Activated naive CD8-positive, alpha-beta T cell treated with anti-CD3 and anti-CD28 coated beads, Interleukin-2, amount 50 U/mL, for 16 hours (primary cell): ENCODE data around the gene SLC35F3.
"Not testable (repeated sequence)": the region's sequence is repeated elsewhere in the genome, so short reads cannot be mapped to it uniquely, and the experiment has no call there.

ENCODE experiments used
- DNase-seq: peaks from one replicate; pipeline ENCODE4 v3.0.0-alpha.2; 2020; ENCODE audit warnings: low read depth, low spot score

SLC35F3 gene

GRCh38 chr1:234222561-234223280 lies 318.2 kb downstream of the SLC35F3 start:
- DNase-seq, result no peak

- DNase-seq, result no peak
These were observed 321.8 kb downstream of the SLC35F3 start for GRCh38 chr1:234226113-234226818.

- DNase-seq, result no peak
These were observed 322.3 kb downstream of the SLC35F3 start for GRCh38 chr1:234226819-234227165.

- no peak for DNase-seq
These were observed 325.3 kb downstream of the SLC35F3 start for GRCh38 chr1:234229581-234230387.

GRCh38 chr1:234230414-234230862 lies 326.0 kb downstream of the SLC35F3 start:
- no peak for DNase-seq

GRCh38 chr1:234231061-234231892 lies 326.8 kb downstream of the SLC35F3 start:
- no peak for DNase-seq

- DNase-seq, result no peak
These were observed 327.4 kb downstream of the SLC35F3 start for GRCh38 chr1:234231893-234232276.

GRCh38 chr1:234234199-234234598 lies 329.7 kb downstream of the SLC35F3 start:
- no peak for DNase-seq

- DNase-seq, result no peak
These were observed 331.0 kb downstream of the SLC35F3 start for GRCh38 chr1:234235434-234235881.

- no peak for DNase-seq
These were observed 332.9 kb downstream of the SLC35F3 start for GRCh38 chr1:234237393-234237792.

- DNase-seq, result no peak
These were observed 333.6 kb downstream of the SLC35F3 start for GRCh38 chr1:234238060-234238459.

- DNase-seq, result no peak
These were observed 335.0 kb downstream of the SLC35F3 start for GRCh38 chr1:234239515-234239914.

GRCh38 chr1:234239936-234240335 lies 335.5 kb downstream of the SLC35F3 start:
- no peak for DNase-seq

GRCh38 chr1:234240680-234241079 lies 336.2 kb downstream of the SLC35F3 start:
- DNase-seq, result no peak

GRCh38 chr1:234241941-234242490 lies 337.5 kb downstream of the SLC35F3 start:
- no peak for DNase-seq

GRCh38 chr1:234243521-234244260 lies 339.2 kb downstream of the SLC35F3 start:
- no peak for DNase-seq

- no peak for DNase-seq
These were observed 340.0 kb downstream of the SLC35F3 start for GRCh38 chr1:234244482-234244881.

- no peak for DNase-seq
These were observed 342.2 kb downstream of the SLC35F3 start for GRCh38 chr1:234246638-234247116.

- DNase-seq, result not testable (repeated sequence)
These were observed 343.3 kb downstream of the SLC35F3 start for GRCh38 chr1:234247746-234248145.

- DNase-seq, result no peak
These were observed 346.3 kb downstream of the SLC35F3 start for GRCh38 chr1:234250747-234251146.
